A673 (cell line): ENCODE results near the gene TMOD3.

ENCODE experiments used
- CTCF ChIP-seq: fragments of 300-800, 200-600 bp; sonication (generic); conservative IDR thresholded peaks from 2 replicates; pipeline ENCODE4 v1.5.1; 2017; ENCODE audit warnings: low read depth, mild to moderate bottlenecking, antibody characterized with exemption, low read length, moderate library complexity, mixed read lengths
- EZH2 ChIP-seq: fragments of 200-600 bp; sonication (generic); IDR thresholded peaks from 2 replicates; pipeline ENCODE4 v1.6.1; 2017; ENCODE audit warnings: borderline replicate concordance, low read depth, mild to moderate bottlenecking, mixed read lengths, antibody characterized with exemption, low read length; ENCODE audit not compliant: poor library complexity, severe bottlenecking

DNA sequence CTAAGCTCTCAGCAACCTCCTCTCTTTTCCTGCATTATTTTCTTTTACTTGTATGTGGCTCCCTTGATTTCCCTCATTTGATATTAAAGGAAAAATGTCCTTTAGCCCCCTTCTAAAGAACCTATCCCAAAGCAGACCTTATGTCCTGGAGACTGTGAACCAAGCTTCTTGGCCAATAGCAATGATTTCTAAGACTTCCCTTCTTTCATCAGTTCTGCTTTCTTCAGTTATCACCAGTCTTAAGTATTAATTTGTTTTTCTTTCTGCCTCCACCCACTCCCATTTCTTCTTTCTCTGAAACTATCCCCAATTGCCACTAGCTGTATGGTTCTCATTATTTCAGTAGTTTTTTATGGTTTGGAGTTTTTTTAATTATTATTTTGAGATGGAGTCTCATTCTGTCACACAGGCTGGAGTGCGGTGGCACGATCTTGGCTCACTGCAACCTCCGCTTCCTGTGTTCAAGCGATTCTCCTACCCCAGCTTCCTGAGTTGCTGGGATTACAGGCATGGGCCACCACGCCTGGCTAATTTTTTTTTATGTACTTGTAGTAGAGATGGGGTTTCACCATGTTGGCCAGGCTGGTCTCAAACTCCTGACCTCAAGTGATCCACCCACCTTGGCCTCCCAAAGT lies 12.1 kb downstream of the TMOD3 start:
- TF ChIP-seq CTCF: no peak
- TF ChIP-seq EZH2: no peak
